Measurements from ENCODE around the gene TOMM5.

TOMM5 gene

DNA sequence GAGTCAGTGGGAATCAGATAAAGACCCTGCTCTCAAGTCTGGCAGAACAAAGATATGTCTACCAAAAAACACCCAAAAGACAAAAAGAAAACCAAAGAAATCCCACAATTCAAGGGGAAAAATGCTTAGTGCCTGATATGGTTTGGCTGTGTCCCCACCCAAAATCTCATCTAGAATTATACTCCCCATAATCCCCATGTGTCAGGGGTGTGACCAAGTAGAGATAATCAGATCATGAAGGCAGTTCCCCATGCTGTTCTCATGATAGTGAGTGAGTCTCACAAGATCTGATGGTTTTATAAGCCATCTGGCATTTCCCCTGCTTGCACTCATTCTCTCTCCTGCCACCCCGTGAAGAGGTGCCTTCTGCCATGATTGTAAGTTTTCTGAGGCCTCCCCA is 29.6 kb downstream of the TOMM5 start:
- peaks cover 6% of the 10 kb centered on the region for H3K36me3 Mint-ChIP-seq (ENCODE audit: low read depth)
- H3K4me3 Mint-ChIP-seq, result no peak overlapping the region
- no peak for DNase-seq (ENCODE audit: low spot score)
- peaks cover 23% of the 10 kb centered on the region for H3K9me3 Mint-ChIP-seq
- no peaks in the 10 kb centered on the region for H3K4me1 Mint-ChIP-seq (ENCODE audit: low read depth)
- H3K27ac Mint-ChIP-seq, result no peak overlapping the region
- H3K27me3 Mint-ChIP-seq (ENCODE audit: low read depth), result no peaks in the 10 kb centered on the region

DNA sequence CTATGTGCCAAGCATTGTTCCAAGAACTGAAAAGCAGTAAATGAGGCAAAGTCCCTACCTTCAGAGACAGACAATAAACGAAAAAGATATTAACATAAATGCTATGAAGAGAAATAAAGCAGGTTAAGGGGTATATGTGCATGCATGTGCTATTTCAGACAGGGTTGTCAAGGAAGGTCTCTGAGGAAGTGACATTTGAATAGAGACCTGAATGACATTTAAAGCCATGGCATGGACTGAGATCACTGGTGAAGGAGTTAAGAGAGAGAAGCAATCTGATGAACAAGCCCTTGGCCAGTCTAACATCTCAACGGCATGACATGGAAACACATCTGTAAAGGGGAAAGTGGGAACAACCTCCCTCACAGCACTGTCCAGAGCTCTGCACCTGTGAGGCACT is 30.7 kb downstream of the TOMM5 start:
- DNase-seq (ENCODE audit: low spot score), result no peak
- H3K4me3 Mint-ChIP-seq, result no peak overlapping the region
- H3K9me3 Mint-ChIP-seq, result peaks cover 23% of the 10 kb centered on the region
- no peaks in the 10 kb centered on the region for H3K27me3 Mint-ChIP-seq (ENCODE audit: low read depth)
- H3K36me3 Mint-ChIP-seq (ENCODE audit: low read depth), result peaks cover 6% of the 10 kb centered on the region
- no peak overlapping the region for H3K27ac Mint-ChIP-seq
- no peaks in the 10 kb centered on the region for H3K4me1 Mint-ChIP-seq (ENCODE audit: low read depth)

DNA sequence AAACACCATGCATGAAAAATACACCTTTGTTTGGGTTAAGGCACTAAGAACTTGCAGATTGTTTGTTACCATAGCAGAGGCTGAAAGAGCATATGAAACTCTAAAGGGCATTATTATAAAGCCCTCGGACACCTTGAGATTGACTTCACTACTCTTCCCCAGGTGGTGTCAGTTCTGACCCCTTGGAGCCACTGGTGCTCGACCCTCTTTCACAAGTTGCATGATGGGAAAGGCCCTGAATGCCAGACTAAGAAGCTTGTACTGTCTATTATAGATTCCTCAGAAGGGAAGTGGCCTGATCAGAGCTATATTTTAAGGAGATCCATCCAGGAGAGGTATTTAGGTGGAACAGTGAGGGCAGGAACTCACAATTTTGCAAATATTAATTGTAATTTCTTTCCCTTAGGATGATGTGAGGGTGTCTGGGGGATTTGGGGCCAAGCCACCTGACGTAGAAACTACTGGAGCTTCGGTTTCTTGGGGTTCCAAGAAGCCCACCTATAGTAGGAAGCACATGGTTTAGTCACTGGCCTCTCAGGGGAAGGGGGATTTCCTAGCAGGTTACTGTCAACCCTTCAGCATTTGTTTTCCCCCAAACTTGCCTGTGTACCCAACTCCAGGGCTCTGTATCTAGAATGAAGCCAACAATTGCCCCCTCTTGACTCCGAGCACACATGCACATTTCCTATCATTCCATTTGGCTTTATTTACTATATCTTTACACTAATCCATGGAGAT is 32.4 kb downstream of the TOMM5 start:
- no peaks in the 10 kb centered on the region for H3K4me1 Mint-ChIP-seq (ENCODE audit: low read depth)
- H3K27me3 Mint-ChIP-seq (ENCODE audit: low read depth), result no peaks in the 10 kb centered on the region

DNA sequence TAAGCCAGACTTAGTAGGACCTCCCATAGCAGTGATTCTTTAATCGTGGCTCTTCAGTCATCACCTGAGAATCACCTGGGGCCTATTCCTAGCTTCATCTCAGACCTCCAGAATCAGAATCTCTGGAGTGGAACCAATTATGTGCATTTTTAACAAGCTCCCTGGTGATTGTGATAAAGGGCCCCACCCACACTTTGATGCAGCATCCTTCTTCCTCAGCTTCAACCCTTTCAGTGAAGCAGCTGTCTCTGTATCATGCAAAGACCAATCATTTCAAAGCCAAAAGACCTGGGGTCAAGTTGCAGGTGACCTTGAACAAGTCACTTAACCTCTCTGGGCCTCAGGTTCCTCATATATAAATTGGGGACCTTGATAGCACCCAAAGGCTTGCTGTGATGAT is 33.3 kb downstream of the TOMM5 start:
- no peak overlapping the region for H3K4me3 Mint-ChIP-seq
- H3K9me3 Mint-ChIP-seq, result peaks cover 9% of the 10 kb centered on the region
- no peak for DNase-seq (ENCODE audit: low spot score)
- no peaks in the 10 kb centered on the region for H3K4me1 Mint-ChIP-seq (ENCODE audit: low read depth)
- no peak overlapping the region for H3K27ac Mint-ChIP-seq
- H3K27me3 Mint-ChIP-seq (ENCODE audit: low read depth), result no peaks in the 10 kb centered on the region
- peaks cover 6% of the 10 kb centered on the region for H3K36me3 Mint-ChIP-seq (ENCODE audit: low read depth)

More for the DNA sequence above, 32.4 kb downstream of the TOMM5 start:
- peaks cover 6% of the 10 kb centered on the region for H3K36me3 Mint-ChIP-seq (ENCODE audit: low read depth)
- H3K4me3 Mint-ChIP-seq, result no peak overlapping the region
- no peak for DNase-seq (ENCODE audit: low spot score)
- peaks cover 18% of the 10 kb centered on the region for H3K9me3 Mint-ChIP-seq
- no peak overlapping the region for H3K27ac Mint-ChIP-seq

DNA sequence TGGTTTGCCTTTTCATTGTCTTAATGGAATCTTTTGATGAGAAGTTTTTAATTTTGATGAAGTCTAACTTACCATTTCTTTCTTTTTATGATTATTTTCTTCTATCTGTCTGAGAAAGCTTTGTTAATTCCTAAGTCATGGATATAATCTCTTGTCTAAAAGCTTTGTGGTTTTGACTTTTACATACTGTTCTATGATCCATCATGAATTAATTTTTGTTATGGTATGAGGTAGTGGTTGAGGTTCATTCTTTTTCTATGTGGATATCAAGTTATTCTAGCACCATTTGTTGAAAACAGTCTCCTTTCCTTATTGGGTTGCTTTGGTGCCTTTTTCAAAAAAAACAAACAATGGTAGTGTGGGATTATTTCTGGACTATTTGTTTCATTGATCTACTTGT is 36.6 kb downstream of the TOMM5 start:
- Mint-ChIP-seq H3K36me3 (ENCODE audit: low read depth) (no peaks in the 10 kb centered on the region), H3K9me3 (no peaks in the 10 kb centered on the region), H3K27me3 (ENCODE audit: low read depth) (no peaks in the 10 kb centered on the region), H3K4me1 (ENCODE audit: low read depth) (no peaks in the 10 kb centered on the region), H3K4me3 (no peak overlapping the region), H3K27ac (no peak overlapping the region)
- no peak for DNase-seq (ENCODE audit: low spot score)

DNA sequence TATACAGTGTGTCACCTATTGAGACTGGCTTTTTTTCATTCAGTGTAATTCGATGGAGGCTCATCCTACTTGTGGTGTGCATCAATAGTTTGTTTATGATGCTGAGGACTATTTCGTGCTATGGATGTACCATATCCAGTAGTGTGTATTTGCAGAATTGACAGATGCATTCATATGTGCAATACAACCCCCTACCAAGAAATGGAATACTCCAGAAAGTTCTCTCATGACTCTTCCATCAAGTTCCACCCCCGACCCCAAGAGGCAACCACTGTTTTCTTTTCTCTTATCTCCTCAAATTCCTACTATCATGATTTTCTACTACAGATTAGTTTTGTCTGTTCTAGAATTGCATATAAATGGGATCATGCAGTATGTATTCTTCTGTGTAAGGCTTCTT is 38.1 kb downstream of the TOMM5 start:
- Mint-ChIP-seq H3K27ac (no peak overlapping the region), H3K36me3 (ENCODE audit: low read depth) (no peaks in the 10 kb centered on the region), H3K27me3 (ENCODE audit: low read depth) (no peaks in the 10 kb centered on the region), H3K4me1 (ENCODE audit: low read depth) (no peaks in the 10 kb centered on the region), H3K4me3 (no peak overlapping the region), H3K9me3 (no peaks in the 10 kb centered on the region)
- DNase-seq (ENCODE audit: low spot score), result no peak

DNA sequence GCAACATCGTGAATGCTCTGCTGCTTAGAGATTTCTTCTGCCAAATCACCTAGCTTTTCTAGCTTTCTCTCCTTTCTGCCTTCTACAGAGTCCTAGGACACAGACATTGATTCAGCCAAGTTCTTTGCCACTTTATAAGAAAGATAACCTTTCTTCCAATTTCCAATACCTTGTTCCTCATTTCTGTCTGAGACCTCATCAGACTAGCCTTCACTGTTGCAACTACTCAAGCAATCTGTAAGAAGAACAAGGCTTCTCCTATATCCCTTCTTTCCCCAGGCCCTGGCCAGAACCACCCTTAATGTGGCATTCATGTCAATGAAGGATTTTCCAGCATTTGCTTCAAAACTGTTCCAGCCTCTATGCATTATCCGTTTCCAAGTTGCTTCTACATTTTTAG is 40.5 kb downstream of the TOMM5 start:
- H3K4me3 Mint-ChIP-seq, result no peak overlapping the region
- no peaks in the 10 kb centered on the region for H3K36me3 Mint-ChIP-seq (ENCODE audit: low read depth)
- no peak overlapping the region for H3K27ac Mint-ChIP-seq
- no peak for DNase-seq (ENCODE audit: low spot score)
- H3K27me3 Mint-ChIP-seq (ENCODE audit: low read depth), result peaks cover 3% of the 10 kb centered on the region
- H3K9me3 Mint-ChIP-seq, result no peaks in the 10 kb centered on the region
- H3K4me1 Mint-ChIP-seq (ENCODE audit: low read depth), result no peaks in the 10 kb centered on the region

DNA sequence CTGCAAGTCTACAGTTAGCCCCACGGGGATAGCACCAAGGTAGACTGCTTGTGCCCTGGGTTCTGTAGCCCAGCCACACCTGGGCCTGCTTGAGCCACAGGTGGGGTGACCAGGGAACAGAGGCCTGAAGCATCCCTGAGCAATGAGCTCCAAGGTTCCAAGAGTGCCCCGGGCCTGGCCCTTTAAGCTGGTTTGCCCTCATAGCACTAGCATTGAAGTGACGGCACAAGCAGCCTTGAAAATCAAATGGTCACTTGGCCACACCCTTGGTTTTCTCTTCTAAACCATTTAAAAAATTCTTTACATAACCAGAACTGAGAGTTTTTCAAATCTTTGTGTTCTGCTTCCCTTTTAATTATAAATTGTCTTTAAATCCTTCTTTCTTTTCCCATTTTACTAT is 40.9 kb downstream of the TOMM5 start:
- no peak overlapping the region for H3K27ac Mint-ChIP-seq
- no peaks in the 10 kb centered on the region for H3K4me1 Mint-ChIP-seq (ENCODE audit: low read depth)
- peaks cover 3% of the 10 kb centered on the region for H3K27me3 Mint-ChIP-seq (ENCODE audit: low read depth)
- no peak overlapping the region for H3K4me3 Mint-ChIP-seq
- no peak for DNase-seq (ENCODE audit: low spot score)
- H3K9me3 Mint-ChIP-seq, result no peaks in the 10 kb centered on the region
- no peaks in the 10 kb centered on the region for H3K36me3 Mint-ChIP-seq (ENCODE audit: low read depth)

DNA sequence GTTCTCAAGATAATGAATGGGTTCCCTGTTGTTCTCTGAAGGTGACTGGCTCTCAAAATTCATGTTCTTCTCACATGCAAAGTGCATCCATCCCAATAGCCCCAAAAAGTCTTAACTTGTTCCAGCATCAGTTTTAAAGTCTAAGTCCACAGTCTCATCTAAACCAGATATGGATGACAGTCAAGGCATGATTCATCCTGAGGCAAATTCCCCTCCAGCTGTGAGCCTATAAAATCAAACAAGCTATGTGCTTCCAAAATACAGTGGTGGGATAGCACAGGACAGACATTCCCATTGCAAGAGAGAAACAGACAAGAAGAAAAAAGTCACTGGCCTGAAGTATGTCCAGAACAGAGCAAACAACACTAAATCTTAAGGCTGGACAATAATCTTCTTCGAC is 41.6 kb downstream of the TOMM5 start:
- DNase-seq (ENCODE audit: low spot score), result no peak
- H3K36me3 Mint-ChIP-seq (ENCODE audit: low read depth), result no peaks in the 10 kb centered on the region
- peaks cover 3% of the 10 kb centered on the region for H3K27me3 Mint-ChIP-seq (ENCODE audit: low read depth)
- H3K9me3 Mint-ChIP-seq, result no peaks in the 10 kb centered on the region
- H3K4me3 Mint-ChIP-seq, result no peak overlapping the region
- H3K4me1 Mint-ChIP-seq (ENCODE audit: low read depth), result no peaks in the 10 kb centered on the region
- H3K27ac Mint-ChIP-seq, result no peak overlapping the region

DNA sequence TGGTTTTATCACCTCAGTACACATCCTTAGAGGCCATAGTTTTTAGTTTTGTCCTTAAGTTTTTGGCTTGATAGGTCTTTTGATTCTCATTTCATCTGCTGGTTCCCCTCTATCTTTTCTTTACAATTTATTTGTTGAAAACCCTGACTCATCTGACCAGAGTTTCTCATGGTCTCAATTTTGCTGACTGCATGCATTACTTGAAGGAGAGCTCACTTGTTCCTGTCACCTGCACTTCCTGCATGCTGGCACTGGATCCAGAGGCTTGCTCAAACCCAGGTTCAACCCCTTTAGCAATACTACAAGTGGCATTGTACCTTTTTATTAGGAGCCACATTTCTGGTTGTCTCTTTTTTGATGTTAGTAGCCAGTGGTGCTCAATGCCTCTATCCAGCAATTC is 42.9 kb downstream of the TOMM5 start:
- no peak for DNase-seq (ENCODE audit: low spot score)
- no peak overlapping the region for H3K27ac Mint-ChIP-seq
- H3K9me3 Mint-ChIP-seq, result no peaks in the 10 kb centered on the region
- H3K4me3 Mint-ChIP-seq, result no peak overlapping the region
- H3K36me3 Mint-ChIP-seq (ENCODE audit: low read depth), result no peaks in the 10 kb centered on the region
- H3K27me3 Mint-ChIP-seq (ENCODE audit: low read depth), result peaks cover 3% of the 10 kb centered on the region
- no peaks in the 10 kb centered on the region for H3K4me1 Mint-ChIP-seq (ENCODE audit: low read depth)

DNA sequence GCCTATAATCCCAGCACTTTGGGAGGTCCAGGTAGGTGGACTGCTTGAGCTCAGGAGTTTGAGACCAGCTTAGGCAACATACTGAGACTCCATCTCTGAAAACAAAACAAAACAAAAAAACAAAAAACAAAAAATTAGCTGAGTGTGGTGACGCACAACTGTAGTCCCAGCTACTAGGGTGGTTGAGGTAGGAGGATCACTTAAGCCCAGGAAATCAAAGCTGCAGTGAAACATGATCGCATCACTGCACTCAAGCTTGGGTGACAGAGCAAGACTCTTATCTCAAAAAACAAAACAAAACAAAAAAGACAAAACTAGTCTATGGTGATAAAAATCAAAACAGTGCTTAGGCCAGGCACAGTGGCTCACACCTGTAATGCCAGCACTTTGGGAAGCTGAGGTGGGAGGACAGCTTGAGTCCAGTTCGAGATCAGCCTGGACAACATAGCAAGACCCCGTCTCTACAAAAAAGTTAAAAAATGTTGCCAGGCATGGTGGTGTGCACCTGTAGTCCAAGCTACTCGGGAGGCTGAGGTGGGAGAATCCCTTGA is 45.0 kb downstream of the TOMM5 start:
- DNase-seq (ENCODE audit: low spot score), result no peak
- H3K4me3 Mint-ChIP-seq, result no peak overlapping the region
- no peaks in the 10 kb centered on the region for H3K9me3 Mint-ChIP-seq
- no peak overlapping the region for H3K27ac Mint-ChIP-seq
- no peaks in the 10 kb centered on the region for H3K36me3 Mint-ChIP-seq (ENCODE audit: low read depth)
- peaks cover 3% of the 10 kb centered on the region for H3K27me3 Mint-ChIP-seq (ENCODE audit: low read depth)
- no peaks in the 10 kb centered on the region for H3K4me1 Mint-ChIP-seq (ENCODE audit: low read depth)

DNA sequence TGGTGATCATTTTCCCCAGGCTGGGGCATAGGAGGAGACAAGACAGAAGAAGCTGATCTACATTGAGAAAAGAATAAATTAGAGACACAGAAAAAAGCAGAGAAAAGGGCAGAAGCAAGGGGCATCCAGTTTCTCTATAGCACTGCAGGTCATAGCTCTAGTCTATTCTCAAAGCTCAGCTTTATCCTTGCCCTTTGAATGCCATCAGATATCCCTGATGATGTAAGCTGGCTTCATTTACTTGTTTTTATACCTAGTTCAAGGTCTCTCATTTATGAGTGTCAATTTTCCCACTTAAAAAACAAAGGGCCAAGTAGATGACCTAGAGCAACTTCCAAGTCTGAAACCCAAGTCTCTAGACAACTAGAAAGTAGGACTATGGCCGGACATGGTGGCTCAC is 48.9 kb downstream of the TOMM5 start:
- no peaks in the 10 kb centered on the region for H3K27me3 Mint-ChIP-seq (ENCODE audit: low read depth)
- H3K36me3 Mint-ChIP-seq (ENCODE audit: low read depth), result no peaks in the 10 kb centered on the region
- DNase-seq (ENCODE audit: low spot score), result no peak
- no peaks in the 10 kb centered on the region for H3K4me1 Mint-ChIP-seq (ENCODE audit: low read depth)
- no peak overlapping the region for H3K4me3 Mint-ChIP-seq
- H3K27ac Mint-ChIP-seq, result no peak overlapping the region
- no peaks in the 10 kb centered on the region for H3K9me3 Mint-ChIP-seq

DNA sequence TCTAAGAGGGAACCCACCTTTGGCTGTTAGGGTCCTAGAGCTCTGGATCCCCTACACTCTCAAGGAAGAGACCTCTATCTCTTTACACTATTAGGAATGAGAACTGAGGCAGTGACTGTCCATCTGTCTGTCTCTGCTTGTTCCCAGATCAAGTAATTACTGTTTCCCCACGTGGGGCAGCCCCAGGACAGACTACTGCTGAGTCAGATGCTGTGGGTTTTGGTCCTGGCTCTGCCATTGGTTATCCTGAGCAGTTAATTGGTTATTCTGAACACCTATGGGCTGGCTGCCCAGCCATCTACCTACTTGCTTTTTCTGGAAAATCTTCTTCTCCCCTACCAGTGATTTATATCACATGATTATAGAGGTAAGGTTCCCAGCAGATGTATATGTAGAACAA is 49.5 kb downstream of the TOMM5 start:
- no peaks in the 10 kb centered on the region for H3K36me3 Mint-ChIP-seq (ENCODE audit: low read depth)
- no peak overlapping the region for H3K27ac Mint-ChIP-seq
- no peak for DNase-seq (ENCODE audit: low spot score)
- H3K9me3 Mint-ChIP-seq, result no peaks in the 10 kb centered on the region
- H3K27me3 Mint-ChIP-seq (ENCODE audit: low read depth), result no peaks in the 10 kb centered on the region
- H3K4me1 Mint-ChIP-seq (ENCODE audit: low read depth), result no peaks in the 10 kb centered on the region
- H3K4me3 Mint-ChIP-seq, result no peak overlapping the region

DNA sequence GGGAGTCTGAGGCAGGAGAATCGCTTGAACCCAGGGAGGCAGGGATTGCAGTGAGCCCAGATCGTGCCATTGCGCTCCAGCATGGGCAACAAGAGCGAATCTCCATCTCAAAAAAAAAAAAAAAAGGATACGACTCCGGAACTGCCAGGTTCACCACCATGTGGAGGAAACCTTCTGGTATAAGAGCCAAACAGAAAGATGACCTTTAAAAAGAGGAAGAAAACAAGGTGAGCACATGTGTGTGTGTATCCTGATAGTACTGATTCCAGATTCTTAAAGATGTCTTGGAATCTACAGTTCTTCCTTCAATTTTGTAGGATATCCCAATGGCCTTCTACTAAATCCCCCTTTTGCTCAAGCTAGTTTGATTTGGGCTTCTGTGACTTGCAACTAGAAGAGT is 49.9 kb downstream of the TOMM5 start:
- Mint-ChIP-seq H3K27me3 (ENCODE audit: low read depth) (no peaks in the 10 kb centered on the region), H3K4me1 (ENCODE audit: low read depth) (no peaks in the 10 kb centered on the region), H3K27ac (no peak overlapping the region), H3K36me3 (ENCODE audit: low read depth) (no peaks in the 10 kb centered on the region), H3K9me3 (no peaks in the 10 kb centered on the region), H3K4me3 (no peak overlapping the region)
- no peak for DNase-seq (ENCODE audit: low spot score)

DNA sequence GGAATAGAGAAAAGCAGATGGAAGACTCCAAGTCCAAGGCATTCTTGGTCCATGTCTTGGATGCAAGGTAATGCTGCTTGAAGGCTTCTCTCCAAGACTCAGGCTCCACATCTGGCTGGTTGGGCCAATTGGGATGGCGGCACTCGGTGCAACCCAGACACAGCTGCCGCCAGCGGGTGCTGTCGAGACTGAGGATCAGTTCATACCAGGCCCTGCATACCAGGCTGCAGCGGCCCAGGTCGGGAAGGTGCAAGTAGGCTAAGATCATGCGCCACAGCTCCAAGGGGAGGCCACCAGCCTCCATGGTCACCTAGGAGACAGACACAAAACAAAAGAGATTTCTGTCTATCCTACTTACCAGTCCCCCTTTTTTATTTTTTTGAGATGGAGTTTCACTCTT is 50.9 kb downstream of the TOMM5 start:
- Mint-ChIP-seq H3K9me3 (no peaks in the 10 kb centered on the region), H3K36me3 (ENCODE audit: low read depth) (no peaks in the 10 kb centered on the region), H3K27ac (no peak overlapping the region), H3K4me1 (ENCODE audit: low read depth) (no peaks in the 10 kb centered on the region), H3K4me3 (no peak overlapping the region), H3K27me3 (ENCODE audit: low read depth) (no peaks in the 10 kb centered on the region)
- DNase-seq (ENCODE audit: low spot score), result no peak

Data from T-helper 2 cell treated with Interferon-gamma antibody and Interleukin-4, amounts not matched to agents 5 μg/mL and 100 μg/mL, for 36 hours (primary cell).